ENCODE data around the gene TOR1A. TPM values are rescaled to one million over a fixed set of nuclear protein-coding genes. Genes with fewer than 3 reads are reported as not detected.

TOR1A gene
- total and polyA plus RNA-seq, 2 experiments from 2014 or later: 44.8 to 50.4 TPM

- no peaks in the 10 kb centered on the region for H3K27me3 ChIP-seq
- H3K9me2 ChIP-seq (replicated peaks; ENCODE audit: insufficient read depth): no peaks in the 10 kb centered on the region
- H2AFZ ChIP-seq: no peak overlapping the region
- H3K9me3 ChIP-seq (ENCODE audit: low read depth): no peaks in the 10 kb centered on the region
- no peak overlapping the region for H3K27ac ChIP-seq
- no peak overlapping the region for H3K4me3 ChIP-seq
- TF ChIP-seq EZH2phosphoT487 (IDR thresholded peaks at IDR 0.05; ENCODE audit: low read depth, severe bottlenecking, unreplicated experiment) (no peak), EZH2 (IDR thresholded peaks at IDR 0.05; ENCODE audit: borderline replicate concordance) (no peak)
- TF ChIP-seq, protein P1, sequence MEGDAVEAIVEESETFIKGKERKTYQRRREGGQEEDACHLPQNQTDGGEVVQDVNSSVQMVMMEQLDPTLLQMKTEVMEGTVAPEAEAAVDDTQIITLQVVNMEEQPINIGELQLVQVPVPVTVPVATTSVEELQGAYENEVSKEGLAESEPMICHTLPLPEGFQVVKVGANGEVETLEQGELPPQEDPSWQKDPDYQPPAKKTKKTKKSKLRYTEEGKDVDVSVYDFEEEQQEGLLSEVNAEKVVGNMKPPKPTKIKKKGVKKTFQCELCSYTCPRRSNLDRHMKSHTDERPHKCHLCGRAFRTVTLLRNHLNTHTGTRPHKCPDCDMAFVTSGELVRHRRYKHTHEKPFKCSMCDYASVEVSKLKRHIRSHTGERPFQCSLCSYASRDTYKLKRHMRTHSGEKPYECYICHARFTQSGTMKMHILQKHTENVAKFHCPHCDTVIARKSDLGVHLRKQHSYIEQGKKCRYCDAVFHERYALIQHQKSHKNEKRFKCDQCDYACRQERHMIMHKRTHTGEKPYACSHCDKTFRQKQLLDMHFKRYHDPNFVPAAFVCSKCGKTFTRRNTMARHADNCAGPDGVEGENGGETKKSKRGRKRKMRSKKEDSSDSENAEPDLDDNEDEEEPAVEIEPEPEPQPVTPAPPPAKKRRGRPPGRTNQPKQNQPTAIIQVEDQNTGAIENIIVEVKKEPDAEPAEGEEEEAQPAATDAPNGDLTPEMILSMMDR (IDR thresholded peaks at IDR 0.05; ENCODE audit: poor library complexity): no peak
- 89% methylated on average over 5 of the region's 5 CpGs for WGBS (ENCODE audit: low lambda C conversion rate, missing lambda C conversion rate)
- H3K4me1 ChIP-seq (ENCODE audit: insufficient read depth): no peaks in the 10 kb centered on the region
- H3K36me3 ChIP-seq (replicated peaks; ENCODE audit: insufficient read depth, low read depth): no peaks in the 10 kb centered on the region
- no peak overlapping the region for H3K4me2 ChIP-seq
- H4K20me1 ChIP-seq (ENCODE audit: insufficient read depth, poor library complexity, severe bottlenecking): no peaks in the 10 kb centered on the region
- H3K79me2 ChIP-seq: no peaks in the 10 kb centered on the region
- no peak for DNase-seq (ENCODE audit: low spot score)
These were observed 54.3 kb downstream of the TOR1A start for GRCh38 chr9:129769669-129770068.

DNA sequence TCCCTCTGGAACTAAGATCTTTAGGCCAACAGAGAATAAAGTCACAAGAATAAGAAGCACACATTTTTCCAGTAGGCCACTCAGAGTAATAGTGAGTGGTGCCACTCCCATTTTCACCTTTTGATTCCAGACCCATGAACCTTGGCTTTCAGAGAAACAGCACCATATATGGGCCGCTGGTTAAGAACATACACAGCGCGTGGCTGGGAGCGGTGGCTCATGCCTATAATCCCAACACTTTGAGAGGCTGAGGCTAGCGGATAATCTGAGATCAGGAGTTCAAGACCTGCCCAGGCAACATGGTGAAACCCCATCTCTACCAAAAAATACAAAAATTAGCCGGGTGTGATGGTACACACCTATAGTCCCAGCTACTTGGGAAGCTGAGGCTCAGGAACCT lies 55.5 kb downstream of the TOR1A start:
- no peaks in the 10 kb centered on the region for H3K9me2 ChIP-seq (replicated peaks; ENCODE audit: insufficient read depth)
- no peaks in the 10 kb centered on the region for H3K4me1 ChIP-seq (ENCODE audit: insufficient read depth)
- no peak for TF ChIP-seq EZH2phosphoT487 (IDR thresholded peaks at IDR 0.05; ENCODE audit: low read depth, severe bottlenecking, unreplicated experiment)
- no peak for TF ChIP-seq EZH2 (IDR thresholded peaks at IDR 0.05; ENCODE audit: borderline replicate concordance)
- TF ChIP-seq, protein P1 (IDR thresholded peaks at IDR 0.05; ENCODE audit: poor library complexity): no peak
- no peak for DNase-seq (ENCODE audit: low spot score)
- no peak overlapping the region for H3K4me3 ChIP-seq
- H3K27me3 ChIP-seq: no peaks in the 10 kb centered on the region
- WGBS (ENCODE audit: low lambda C conversion rate, missing lambda C conversion rate): 91% methylated on average over 6 of the region's 6 CpGs
- H3K4me2 ChIP-seq: no peak overlapping the region
- H3K27ac ChIP-seq: no peak overlapping the region
- H3K36me3 ChIP-seq (replicated peaks; ENCODE audit: insufficient read depth, low read depth): no peaks in the 10 kb centered on the region
- H3K79me2 ChIP-seq: no peaks in the 10 kb centered on the region
- no peaks in the 10 kb centered on the region for H4K20me1 ChIP-seq (ENCODE audit: insufficient read depth, poor library complexity, severe bottlenecking)
- no peak overlapping the region for H2AFZ ChIP-seq
- H3K9me3 ChIP-seq (ENCODE audit: low read depth): no peaks in the 10 kb centered on the region

DNA sequence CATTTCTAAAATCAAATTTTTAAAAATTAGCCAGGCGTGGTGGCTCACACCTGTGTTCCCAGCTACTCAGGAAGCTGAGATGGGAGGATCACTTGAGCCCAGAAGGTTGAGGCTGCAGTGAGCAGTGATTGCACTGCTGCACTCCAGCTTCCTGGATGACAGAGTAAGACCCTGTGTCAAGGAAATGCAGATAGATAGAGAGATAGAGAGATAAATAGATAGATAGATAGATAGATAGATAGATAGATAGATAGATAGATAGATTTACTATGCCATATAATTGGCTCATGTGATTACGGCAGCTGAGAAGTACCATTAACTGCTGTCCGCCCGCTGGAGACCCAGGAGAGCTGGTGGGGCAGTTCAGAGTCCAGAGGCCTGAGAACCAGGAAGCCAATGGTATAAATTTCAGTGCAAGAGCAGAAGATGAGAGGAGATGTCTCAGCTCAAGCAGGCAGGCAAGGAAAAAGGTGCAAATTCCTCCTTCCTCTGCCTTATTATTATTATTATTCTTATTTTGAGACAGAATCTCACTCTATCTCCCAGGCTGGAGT lies 58.1 kb downstream of the TOR1A start:
- TF ChIP-seq, protein P1 (IDR thresholded peaks at IDR 0.05; ENCODE audit: poor library complexity): no peak
- Histone ChIP-seq H3K27me3 (no peaks in the 10 kb centered on the region), H3K9me3 (ENCODE audit: low read depth) (no peaks in the 10 kb centered on the region), H3K4me2 (no peak overlapping the region), H3K9me2 (replicated peaks; ENCODE audit: insufficient read depth) (no peaks in the 10 kb centered on the region), H3K79me2 (no peaks in the 10 kb centered on the region), H3K27ac (no peak overlapping the region), H4K20me1 (ENCODE audit: insufficient read depth, poor library complexity, severe bottlenecking) (no peaks in the 10 kb centered on the region), H3K36me3 (replicated peaks; ENCODE audit: insufficient read depth, low read depth) (no peaks in the 10 kb centered on the region), H2AFZ (no peak overlapping the region), H3K4me1 (ENCODE audit: insufficient read depth) (peaks cover 19% of the 10 kb centered on the region), H3K4me3 (no peak overlapping the region)
- WGBS (ENCODE audit: low lambda C conversion rate, missing lambda C conversion rate): 86% methylated on average over 4 of the region's 4 CpGs
- DNase-seq (ENCODE audit: low spot score): no peak
